Measurements from ENCODE around the gene MYL5. TPM values are rescaled to one million over a fixed set of nuclear protein-coding genes. Genes with fewer than 3 reads are reported as not detected.
A peak's percentile ranks its signal among the peaks of the same experiment; 100 is the strongest.
"Not testable (repeated sequence)": the region's sequence is repeated elsewhere in the genome, so short reads cannot be mapped to it uniquely, and the experiment has no call there.

MYL5 gene
- total and polyA plus RNA-seq, 11 donors: 1.4 to 12.9 (median 4.4) TPM

- Histone ChIP-seq H3K4me3 (no peak overlapping the region), H3K27me3 (no peaks in the 10 kb centered on the region), H3K9me3 (no peaks in the 10 kb centered on the region), H3K27ac (no peak overlapping the region), H3K36me3 (no peaks in the 10 kb centered on the region), H3K4me1 (peaks cover 0 to 23% (median 16%) of the 10 kb centered on the region in 12 donors)
- DNase-seq (peak in 1 of 5 donors; percentile 56), ATAC-seq (no peak)
- TF ChIP-seq POLR2A (IDR thresholded peaks at IDR 0.05): no peak
- no peak for TF ChIP-seq CTCF (IDR thresholded peaks at IDR 0.05)
- 78 to 81% (median 80%) methylated on average over 22 to 32 of the region's 32 CpGs for WGBS, 4 donors
- intact Hi-C loops (cut with DNase I): no loop called here
Observed at GRCh38 chr4:692771-693554, 18.6 kb downstream of the MYL5 start.

GRCh38 chr4:694341-694940 lies 20.1 kb downstream of the MYL5 start:
- H3K27me3 ChIP-seq; ATAC-seq; H3K4me3 ChIP-seq; H3K36me3 ChIP-seq; DNase-seq; H3K9me3 ChIP-seq; intact Hi-C loops (cut with DNase I); H3K27ac ChIP-seq: not testable (repeated sequence)
- 87 to 88% (median 88%) methylated on average over 12 of the region's 12 CpGs for WGBS, 4 donors
- peaks cover 0 to 17% (median 4%) of the 10 kb centered on the region in 12 donors for H3K4me1 ChIP-seq

GRCh38 chr4:699816-700580 lies 25.7 kb downstream of the MYL5 start:
- TF ChIP-seq CTCF (IDR thresholded peaks at IDR 0.05): no peak
- no peak for TF ChIP-seq POLR2A (IDR thresholded peaks at IDR 0.05)
- no peak for ATAC-seq
- H3K36me3 ChIP-seq: no peaks in the 10 kb centered on the region

GRCh38 chr4:700587-701264 lies 26.4 kb downstream of the MYL5 start:
- DNase-seq: peak in 1 of 5 donors; percentile 10

More at GRCh38 chr4:699816-700580, 25.7 kb downstream of the MYL5 start:
- Histone ChIP-seq H3K4me3 (no peak overlapping the region), H3K9me3 (no peaks in the 10 kb centered on the region), H3K27me3 (no peaks in the 10 kb centered on the region), H3K27ac (peak overlapping the region in 1 of 12 donors; percentile 73), H3K4me1 (peaks cover 0 to 15% (median 0%) of the 10 kb centered on the region in 12 donors)
- WGBS, 4 donors: 83 to 85% (median 83%) methylated on average over 27 of the region's 27 CpGs
- intact Hi-C loops (cut with DNase I): no loop called here
- DNase-seq: peak in 1 of 5 donors; percentile 9

More at GRCh38 chr4:700587-701264, 26.4 kb downstream of the MYL5 start:
- Histone ChIP-seq H3K4me1 (peaks cover 0 to 15% (median 0%) of the 10 kb centered on the region in 12 donors), H3K9me3 (no peaks in the 10 kb centered on the region), H3K4me3 (no peak overlapping the region), H3K27ac (no peak overlapping the region), H3K27me3 (no peaks in the 10 kb centered on the region), H3K36me3 (no peaks in the 10 kb centered on the region)
- TF ChIP-seq CTCF (IDR thresholded peaks at IDR 0.05) (no peak), POLR2A (IDR thresholded peaks at IDR 0.05) (no peak)
- intact Hi-C loops (cut with DNase I): no loop called here
- WGBS, 4 donors: 66 to 76% (median 72%) methylated on average over 15 to 16 of the region's 16 CpGs
- ATAC-seq: no peak
